ENCODE measurements around the gene TSEN54.

TSEN54 gene

DNA sequence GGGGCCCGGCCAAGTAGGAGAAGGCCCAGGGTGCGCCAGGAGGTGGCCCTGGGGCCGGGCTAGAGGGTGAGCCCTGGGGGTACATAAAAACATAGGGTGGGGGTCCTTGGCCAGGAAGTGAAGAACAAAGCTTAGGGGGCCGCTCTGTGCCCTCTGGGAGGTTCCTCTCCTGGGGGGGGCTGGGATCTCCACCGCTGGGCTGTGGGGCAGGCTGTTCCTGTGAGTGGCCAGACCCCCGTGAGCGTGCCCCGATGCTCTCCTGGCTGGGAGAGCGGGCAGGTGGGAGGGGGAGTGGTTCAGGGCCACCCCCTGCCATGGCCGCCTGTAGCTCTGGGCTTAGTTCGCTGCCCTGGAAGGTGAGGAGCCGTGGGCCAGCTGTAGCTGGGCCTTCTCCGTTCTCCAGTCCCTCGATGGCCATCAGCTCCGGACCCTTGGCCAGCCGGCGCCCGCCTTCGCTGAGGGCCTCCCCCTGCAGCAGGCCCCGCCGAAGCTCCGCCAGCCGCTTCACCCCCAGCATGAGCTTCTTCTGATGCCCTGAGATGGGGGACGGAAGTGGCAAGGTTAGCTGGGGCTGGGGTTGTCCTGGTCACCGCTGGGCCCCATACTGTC is 13.5 kb upstream of the TSEN54 start:
- no peaks in the 10 kb centered on the region for H3K27me3 ChIP-seq (ENCODE audit: insufficient read depth, low read length)
- H2AFZ ChIP-seq (ENCODE audit: low read depth, low read length), result no peak overlapping the region
- H3K36me3 ChIP-seq (ENCODE audit: insufficient read depth, low read length), result peaks cover 65% of the 10 kb centered on the region
- no peaks in the 10 kb centered on the region for H3K9me3 ChIP-seq (ENCODE audit: low read length)
- H3K4me3 ChIP-seq (ENCODE audit: low read length), result no peak overlapping the region
- H3K4me1 ChIP-seq (ENCODE audit: insufficient read depth, low read length), result no peaks in the 10 kb centered on the region

DNA sequence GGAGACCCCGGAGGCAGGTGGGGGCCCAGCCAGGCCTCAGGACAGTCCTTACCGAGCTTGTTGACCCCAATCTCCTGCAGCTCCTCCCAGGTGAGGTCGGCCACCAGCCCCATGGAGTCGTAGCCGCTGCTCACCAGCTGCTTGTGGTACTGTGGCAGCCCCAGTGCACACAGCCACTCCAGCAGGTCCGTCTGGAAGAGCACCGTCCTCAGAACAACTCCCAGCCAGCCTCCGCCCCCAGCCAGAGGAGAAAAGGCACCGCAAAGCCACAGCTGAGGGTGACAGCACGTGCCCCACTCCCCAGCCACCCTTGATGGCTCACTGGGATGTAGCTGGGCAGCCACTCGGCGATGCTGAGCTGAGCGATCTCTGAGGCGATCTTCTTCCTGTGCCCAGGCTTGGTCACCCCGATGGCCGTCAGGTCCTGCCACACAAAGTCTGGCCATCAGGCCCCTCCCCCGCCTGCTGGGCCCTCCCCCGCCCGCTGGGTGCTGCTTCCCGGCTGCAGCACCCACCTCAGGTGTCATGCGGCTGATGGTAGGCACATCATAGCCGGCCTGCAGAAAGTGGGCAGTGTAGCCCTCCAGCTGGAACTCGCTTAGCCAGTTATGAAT is 12.9 kb upstream of the TSEN54 start:
- Histone ChIP-seq H3K27me3 (ENCODE audit: insufficient read depth, low read length) (no peaks in the 10 kb centered on the region), H3K9me3 (ENCODE audit: low read length) (no peaks in the 10 kb centered on the region), H2AFZ (ENCODE audit: low read depth, low read length) (no peak overlapping the region), H3K4me1 (ENCODE audit: insufficient read depth, low read length) (peaks cover 5% of the 10 kb centered on the region), H3K4me3 (ENCODE audit: low read length) (no peak overlapping the region), H3K36me3 (ENCODE audit: insufficient read depth, low read length) (peaks cover 59% of the 10 kb centered on the region)

DNA sequence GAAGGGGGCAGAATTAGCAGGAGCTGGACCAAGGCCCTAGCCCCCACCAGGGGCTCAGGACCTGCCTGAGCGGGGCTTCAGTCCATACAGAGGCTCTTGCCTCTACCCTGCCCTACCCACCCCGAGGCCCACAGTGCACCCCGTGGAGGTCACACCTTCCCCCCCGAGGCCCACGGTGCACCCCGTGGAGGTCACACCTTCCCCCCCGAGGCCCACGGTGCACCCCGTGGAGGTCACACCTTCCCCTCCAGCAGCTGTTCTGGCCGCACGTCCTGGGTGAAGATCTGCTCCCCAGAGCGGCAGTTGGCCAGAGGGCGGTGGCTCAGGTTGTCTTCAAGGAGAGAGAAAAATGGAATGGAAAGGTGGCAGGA is 12.4 kb upstream of the TSEN54 start:
- peaks cover 54% of the 10 kb centered on the region for H3K36me3 ChIP-seq (ENCODE audit: insufficient read depth, low read length)
- H2AFZ ChIP-seq (ENCODE audit: low read depth, low read length), result no peak overlapping the region
- H3K4me3 ChIP-seq (ENCODE audit: low read length), result no peak overlapping the region
- no peaks in the 10 kb centered on the region for H3K27me3 ChIP-seq (ENCODE audit: insufficient read depth, low read length)
- peaks cover 7% of the 10 kb centered on the region for H3K4me1 ChIP-seq (ENCODE audit: insufficient read depth, low read length)
- no peaks in the 10 kb centered on the region for H3K9me3 ChIP-seq (ENCODE audit: low read length)

DNA sequence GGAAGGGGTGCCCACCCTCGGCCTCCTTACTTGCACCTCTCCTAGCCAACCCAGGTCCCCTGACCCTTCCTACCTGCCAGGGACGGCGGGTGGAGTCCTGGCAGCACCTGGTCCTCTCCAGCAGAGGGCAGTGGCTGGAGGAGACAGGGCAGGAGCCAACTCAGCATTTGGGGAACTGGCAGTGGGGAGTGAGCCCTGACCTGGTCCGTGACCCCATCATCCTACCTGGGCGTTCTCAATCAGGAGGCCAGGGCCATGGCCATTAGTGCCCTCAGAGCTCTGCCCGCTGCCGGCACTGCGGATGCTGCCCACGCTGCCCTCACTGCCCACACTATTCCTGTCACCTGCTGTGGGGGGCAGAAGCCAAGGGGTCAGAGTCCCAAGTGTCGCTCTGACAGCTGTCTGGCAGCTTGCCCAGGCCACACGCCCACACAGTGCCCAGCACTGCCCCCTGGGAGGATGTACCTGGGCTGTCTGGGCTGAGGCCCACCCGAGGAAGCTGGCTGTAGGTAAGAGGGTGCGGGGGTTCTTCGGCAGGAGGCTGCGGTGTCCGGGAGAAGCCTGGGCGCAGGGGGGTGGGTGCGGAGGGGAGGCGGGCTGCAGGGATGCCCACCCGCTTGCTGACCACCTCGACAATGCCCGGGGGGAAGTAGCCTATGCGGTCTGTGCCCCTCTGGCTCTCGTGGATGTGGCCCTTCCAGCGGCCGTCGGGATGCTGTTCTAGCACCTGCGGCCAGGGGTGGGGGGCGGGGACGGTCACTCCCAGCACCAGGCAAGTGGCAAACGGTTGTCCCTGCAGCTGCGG is 11.8 kb upstream of the TSEN54 start:
- H2AFZ ChIP-seq (ENCODE audit: low read depth, low read length), result no peak overlapping the region
- peaks cover 7% of the 10 kb centered on the region for H3K4me1 ChIP-seq (ENCODE audit: insufficient read depth, low read length)
- H3K36me3 ChIP-seq (ENCODE audit: insufficient read depth, low read length), result peaks cover 52% of the 10 kb centered on the region
- H3K27me3 ChIP-seq (ENCODE audit: insufficient read depth, low read length), result no peaks in the 10 kb centered on the region
- no peak overlapping the region for H3K4me3 ChIP-seq (ENCODE audit: low read length)
- no peaks in the 10 kb centered on the region for H3K9me3 ChIP-seq (ENCODE audit: low read length)

DNA sequence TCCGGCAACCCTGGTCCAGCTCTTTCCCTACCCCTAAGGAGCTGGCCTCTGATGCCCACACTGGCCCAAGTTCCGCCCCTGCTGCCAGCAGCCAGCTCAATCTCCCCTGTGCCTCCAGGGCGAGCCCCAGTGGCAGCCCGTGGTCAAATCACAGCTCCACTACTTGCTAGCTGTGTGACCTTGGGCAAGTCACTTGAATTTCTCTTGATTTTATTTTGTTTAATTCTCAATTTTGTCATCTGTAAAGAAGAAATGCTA is 11.2 kb upstream of the TSEN54 start:
- Histone ChIP-seq H3K27me3 (ENCODE audit: insufficient read depth, low read length) (no peaks in the 10 kb centered on the region), H2AFZ (ENCODE audit: low read depth, low read length) (no peak overlapping the region), H3K9me3 (ENCODE audit: low read length) (no peaks in the 10 kb centered on the region), H3K4me3 (ENCODE audit: low read length) (no peak overlapping the region), H3K4me1 (ENCODE audit: insufficient read depth, low read length) (peaks cover 7% of the 10 kb centered on the region), H3K36me3 (ENCODE audit: insufficient read depth, low read length) (peaks cover 49% of the 10 kb centered on the region)

DNA sequence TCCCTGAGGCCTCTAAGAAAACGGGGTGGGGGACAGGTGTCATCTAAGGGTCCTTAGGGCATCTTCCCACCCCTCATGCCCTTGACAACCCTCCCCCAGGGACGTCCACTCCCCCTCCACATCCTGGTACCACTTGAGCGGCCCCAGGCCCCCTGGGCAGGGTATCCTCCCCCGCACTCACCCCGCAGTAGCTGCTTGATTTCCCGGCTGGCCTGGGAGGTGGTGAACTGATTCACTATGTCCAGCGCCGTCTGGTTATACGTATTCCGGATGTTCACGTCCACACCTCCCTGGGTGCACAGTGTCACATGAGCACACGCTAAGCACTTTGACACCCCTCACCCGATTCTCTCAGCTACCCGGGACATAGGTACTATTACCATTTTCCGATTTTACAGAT is 10.7 kb upstream of the TSEN54 start:
- Histone ChIP-seq H3K36me3 (ENCODE audit: insufficient read depth, low read length) (peaks cover 47% of the 10 kb centered on the region), H3K4me3 (ENCODE audit: low read length) (no peak overlapping the region), H2AFZ (ENCODE audit: low read depth, low read length) (no peak overlapping the region), H3K27me3 (ENCODE audit: insufficient read depth, low read length) (no peaks in the 10 kb centered on the region), H3K4me1 (ENCODE audit: insufficient read depth, low read length) (peaks cover 7% of the 10 kb centered on the region), H3K9me3 (ENCODE audit: low read length) (no peaks in the 10 kb centered on the region)

DNA sequence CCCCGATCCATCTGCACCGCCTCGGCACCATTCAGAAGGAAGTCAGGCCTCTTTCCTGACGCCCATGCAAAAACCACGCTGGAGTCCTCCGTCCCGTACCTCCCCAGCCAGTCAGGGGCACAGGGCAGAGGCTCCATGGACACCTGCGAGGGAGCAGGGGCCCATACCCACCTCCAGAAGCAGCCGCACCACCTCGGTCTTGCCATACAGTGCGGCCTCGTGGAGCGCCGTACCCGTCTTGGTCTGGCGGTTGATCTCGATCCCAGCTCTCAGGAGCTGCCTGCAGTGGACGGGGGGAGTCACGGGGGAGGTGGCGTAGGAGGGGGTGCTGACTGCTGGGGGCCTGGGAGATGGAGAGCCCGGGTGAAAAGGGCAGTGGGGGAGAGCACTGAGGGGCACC is 10.2 kb upstream of the TSEN54 start:
- no peak overlapping the region for H3K4me3 ChIP-seq (ENCODE audit: low read length)
- H3K27me3 ChIP-seq (ENCODE audit: insufficient read depth, low read length), result no peaks in the 10 kb centered on the region
- peaks cover 44% of the 10 kb centered on the region for H3K36me3 ChIP-seq (ENCODE audit: insufficient read depth, low read length)
- no peaks in the 10 kb centered on the region for H3K9me3 ChIP-seq (ENCODE audit: low read length)
- H3K4me1 ChIP-seq (ENCODE audit: insufficient read depth, low read length), result peaks cover 7% of the 10 kb centered on the region
- H2AFZ ChIP-seq (ENCODE audit: low read depth, low read length), result no peak overlapping the region

DNA sequence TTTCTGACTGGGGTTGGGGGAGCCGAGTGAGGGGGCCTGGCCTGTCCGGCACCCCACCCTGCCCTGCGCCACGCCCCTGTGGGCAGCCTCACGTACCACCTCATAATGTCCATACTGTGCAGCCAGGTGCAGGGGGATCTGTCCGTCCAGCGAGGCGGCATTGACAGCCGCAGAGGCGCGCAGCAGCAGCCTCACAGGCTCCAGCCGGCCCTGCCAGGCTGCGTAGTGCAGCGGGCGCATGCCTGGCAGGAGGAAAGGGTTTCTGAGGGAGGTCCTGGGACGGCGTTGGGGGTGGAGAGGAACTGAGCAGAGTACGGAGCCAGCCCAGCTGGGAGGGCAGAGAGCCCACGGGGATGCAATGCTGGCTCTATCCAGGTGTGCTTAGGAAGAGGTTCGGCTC is 9.4 kb upstream of the TSEN54 start:
- H2AFZ ChIP-seq (ENCODE audit: low read depth, low read length), result no peak overlapping the region
- no peaks in the 10 kb centered on the region for H3K27me3 ChIP-seq (ENCODE audit: insufficient read depth, low read length)
- no peaks in the 10 kb centered on the region for H3K9me3 ChIP-seq (ENCODE audit: low read length)
- H3K4me1 ChIP-seq (ENCODE audit: insufficient read depth, low read length), result peaks cover 7% of the 10 kb centered on the region
- peaks cover 46% of the 10 kb centered on the region for H3K36me3 ChIP-seq (ENCODE audit: insufficient read depth, low read length)
- H3K4me3 ChIP-seq (ENCODE audit: low read length), result no peak overlapping the region

DNA sequence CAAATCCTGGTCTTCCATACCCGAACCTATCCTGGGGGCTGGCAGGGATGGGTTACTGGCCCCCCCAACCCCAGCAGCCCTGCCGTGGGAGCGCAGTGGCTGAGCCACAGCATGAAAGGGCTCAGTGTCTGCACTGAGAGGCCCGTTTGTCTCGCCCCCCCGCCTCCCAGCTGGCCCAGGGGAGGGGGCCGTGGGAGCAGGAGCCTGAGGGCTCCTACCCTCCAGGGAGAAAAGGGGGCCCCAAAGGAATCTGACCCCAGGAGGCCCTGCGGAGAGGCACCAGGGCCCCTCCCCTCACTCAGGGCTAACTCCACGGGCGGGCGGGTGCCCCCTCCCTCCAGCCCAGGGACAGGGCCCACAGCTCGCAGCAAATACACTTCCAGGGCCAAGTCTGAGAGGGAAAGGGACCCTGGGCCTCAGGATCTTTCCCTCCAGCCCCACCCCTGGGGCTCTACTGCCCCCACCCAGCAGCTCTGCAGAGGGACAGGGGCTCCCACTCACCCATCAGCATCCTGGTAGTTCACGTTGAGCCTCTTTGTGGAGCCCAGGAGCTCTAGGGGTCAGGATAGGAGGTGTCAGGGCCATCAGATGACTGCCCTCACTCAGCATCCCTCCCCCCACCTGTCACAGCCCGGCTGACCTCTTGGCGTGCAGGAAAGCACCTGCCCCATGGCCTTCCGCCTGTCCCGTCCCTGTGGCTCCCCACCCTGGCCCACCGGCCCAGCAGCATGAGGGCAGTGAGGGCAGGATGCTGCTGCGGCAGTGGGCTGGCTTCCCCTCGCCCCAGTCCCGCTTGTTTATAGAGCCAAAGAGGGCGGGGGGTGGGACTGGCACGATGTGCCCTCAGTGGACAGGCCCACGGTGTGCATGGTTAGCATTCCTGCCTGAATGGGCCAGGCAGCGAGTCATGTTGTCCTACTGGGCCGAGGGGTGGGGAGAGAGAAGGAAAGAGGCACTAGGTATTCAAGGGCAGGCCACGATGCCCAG is 8.3 kb upstream of the TSEN54 start:
- no peaks in the 10 kb centered on the region for H3K9me3 ChIP-seq (ENCODE audit: low read length)
- peaks cover 9% of the 10 kb centered on the region for H3K4me1 ChIP-seq (ENCODE audit: insufficient read depth, low read length)
- H2AFZ ChIP-seq (ENCODE audit: low read depth, low read length), result no peak overlapping the region
- no peak overlapping the region for H3K4me3 ChIP-seq (ENCODE audit: low read length)
- H3K27me3 ChIP-seq (ENCODE audit: insufficient read depth, low read length), result no peaks in the 10 kb centered on the region
- H3K36me3 ChIP-seq (ENCODE audit: insufficient read depth, low read length), result peaks cover 50% of the 10 kb centered on the region

DNA sequence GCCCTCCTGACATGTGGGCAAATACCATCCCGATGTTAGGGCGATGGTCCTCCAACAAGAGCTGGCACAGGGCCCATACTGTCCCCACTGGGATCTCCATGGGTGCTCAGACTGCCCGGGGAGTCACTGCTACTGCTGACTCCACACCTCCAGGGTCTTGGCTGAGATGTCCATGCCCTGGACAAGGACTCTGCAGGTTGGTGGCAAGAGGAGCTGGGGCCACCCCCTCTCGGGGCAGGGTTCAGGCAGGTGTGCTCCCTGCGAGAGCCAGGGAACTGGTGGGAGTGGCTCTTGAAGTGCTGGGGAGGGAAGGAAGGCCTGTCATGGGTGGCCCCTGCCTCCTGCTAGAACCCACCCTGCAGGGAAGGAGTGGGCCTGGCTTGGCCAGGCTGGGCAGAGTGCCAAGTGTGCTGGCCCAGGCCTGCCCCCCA is 7.4 kb upstream of the TSEN54 start:
- peaks cover 57% of the 10 kb centered on the region for H3K36me3 ChIP-seq (ENCODE audit: insufficient read depth, low read length)
- peaks cover 14% of the 10 kb centered on the region for H3K4me1 ChIP-seq (ENCODE audit: insufficient read depth, low read length)
- no peak overlapping the region for H2AFZ ChIP-seq (ENCODE audit: low read depth, low read length)
- H3K9me3 ChIP-seq (ENCODE audit: low read length), result no peaks in the 10 kb centered on the region
- H3K27me3 ChIP-seq (ENCODE audit: insufficient read depth, low read length), result no peaks in the 10 kb centered on the region
- H3K4me3 ChIP-seq (ENCODE audit: low read length), result no peak overlapping the region

DNA sequence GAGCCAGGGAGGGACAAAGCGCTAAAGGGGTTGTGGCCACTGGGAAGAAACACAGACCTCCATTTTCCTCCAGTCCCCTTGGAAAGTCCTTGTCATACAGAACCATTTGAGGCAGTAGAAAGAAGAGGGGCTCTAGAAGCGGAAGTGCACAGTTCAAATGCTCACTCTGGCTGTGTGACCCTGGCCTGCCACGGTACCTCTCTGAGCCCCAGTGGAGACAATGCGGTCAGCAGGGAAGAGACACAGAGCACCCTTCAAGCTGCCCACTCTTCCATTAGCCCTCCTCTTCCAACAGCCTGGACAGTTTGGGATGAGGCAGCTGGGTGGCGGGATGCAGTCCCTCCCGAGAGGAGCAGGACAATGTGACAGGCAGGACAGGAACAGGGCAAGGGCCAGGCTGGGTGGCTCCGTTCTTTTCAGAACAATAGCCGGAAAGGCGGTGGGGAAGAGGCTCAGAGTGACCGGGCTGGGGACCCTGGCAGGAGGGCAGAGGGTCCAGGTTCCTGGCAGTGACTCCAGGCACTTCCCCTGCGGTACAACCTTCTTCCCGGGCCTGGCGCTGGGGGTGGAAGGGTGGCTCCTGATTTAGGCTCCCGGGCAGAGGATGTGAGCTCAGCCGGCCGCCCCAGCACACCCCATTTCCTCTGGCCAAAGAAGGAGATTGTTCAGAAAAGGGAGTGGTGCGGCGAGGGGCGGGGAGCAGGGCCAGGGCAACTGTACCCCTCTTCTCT is 6.6 kb upstream of the TSEN54 start:
- no peaks in the 10 kb centered on the region for H3K9me3 ChIP-seq (ENCODE audit: low read length)
- peaks cover 51% of the 10 kb centered on the region for H3K36me3 ChIP-seq (ENCODE audit: insufficient read depth, low read length)
- no peak overlapping the region for H2AFZ ChIP-seq (ENCODE audit: low read depth, low read length)
- H3K4me3 ChIP-seq (ENCODE audit: low read length), result no peak overlapping the region
- peaks cover 22% of the 10 kb centered on the region for H3K4me1 ChIP-seq (ENCODE audit: insufficient read depth, low read length)
- H3K27me3 ChIP-seq (ENCODE audit: insufficient read depth, low read length), result no peaks in the 10 kb centered on the region

DNA sequence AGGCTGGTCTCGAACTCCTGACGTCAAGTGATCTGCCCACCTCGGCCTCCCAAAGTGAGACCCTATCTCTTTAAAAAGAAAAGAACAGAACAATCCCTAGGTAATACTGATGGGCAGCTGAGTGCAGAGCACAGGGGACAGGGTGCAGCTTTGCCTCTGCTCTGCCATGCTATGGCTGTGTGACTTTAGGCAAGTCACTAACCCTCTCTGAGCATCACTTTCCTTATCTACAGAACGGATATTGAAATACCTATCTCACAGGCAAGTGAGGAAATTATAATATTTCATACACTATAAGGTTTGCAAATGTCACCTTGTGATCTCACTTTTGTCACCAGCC is 5.1 kb upstream of the TSEN54 start:
- H3K36me3 ChIP-seq (ENCODE audit: insufficient read depth, low read length), result peaks cover 36% of the 10 kb centered on the region
- no peak overlapping the region for H2AFZ ChIP-seq (ENCODE audit: low read depth, low read length)
- H3K27me3 ChIP-seq (ENCODE audit: insufficient read depth, low read length), result no peaks in the 10 kb centered on the region
- H3K4me3 ChIP-seq (ENCODE audit: low read length), result no peak overlapping the region
- H3K4me1 ChIP-seq (ENCODE audit: insufficient read depth, low read length), result peaks cover 22% of the 10 kb centered on the region
- H3K9me3 ChIP-seq (ENCODE audit: low read length), result no peaks in the 10 kb centered on the region
